OCI-LY7 (cell line): ENCODE data around the gene ZXDC. TPM values are rescaled to one million over a fixed set of nuclear protein-coding genes. Genes with fewer than 3 reads are reported as not detected.

Experiments
- BruUV-seq: library from RNA; stranded (reverse); fragments of 400-500 nt; replicated peaks from 2 replicates; lab custom pipeline; 2021; lab: Mats Ljungman, UMichigan
- CTCF ChIA-PET: fragments of 300-600 bp; sonication (Branson Sonifier 250); formaldehyde crosslinking; loops from one replicate; lab custom pipeline; 2022; ENCODE audit warnings: antibody characterized with exemption; ENCODE audit not compliant: unreplicated experiment; lab: Charles Lee
- POLR2A ChIA-PET: fragments of 300-600 bp; sonication (Branson Sonifier 250); formaldehyde crosslinking; loops from one replicate; lab custom pipeline; 2022; ENCODE audit warnings: antibody characterized with exemption; lab: Charles Lee
- DNase-seq: peaks from one replicate; pipeline ENCODE4 v3.0.0-alpha.2; 2015; ENCODE audit warnings: low spot score
- H2AFZ ChIP-seq: fragments of 200-600 bp; sonication (generic), shearing (Covaris generic); 2 replicates; pipeline ENCODE4 v1.6.1; 2014; ENCODE audit warnings: mild to moderate bottlenecking, antibody characterized with exemption, low read length, moderate library complexity
- H3K27ac ChIP-seq: fragments of 200-600 bp; sonication (generic); 2 replicates; pipeline ENCODE4 v1.5.1; 2014; ENCODE audit warnings: mixed run types, low read depth, mild to moderate bottlenecking, moderate library complexity, low read length, inconsistent platforms; ENCODE audit not compliant: poor library complexity, severe bottlenecking
- H3K36me3 ChIP-seq: fragments of 200-600 bp; sonication (generic); 2 replicates; pipeline ENCODE4 v1.6.1; 2014; ENCODE audit warnings: mild to moderate bottlenecking, antibody characterized with exemption, low read length, moderate library complexity, mixed read lengths; ENCODE audit not compliant: insufficient read depth
- H3K4me1 ChIP-seq: fragments of 200-600 bp; sonication (generic); 2 replicates; pipeline ENCODE4 v1.5.1; 2014; ENCODE audit warnings: mild to moderate bottlenecking, low read length; ENCODE audit not compliant: insufficient read depth, poor library complexity, severe bottlenecking
- H3K4me2 ChIP-seq: fragments of 200-600 bp; sonication (generic); 2 replicates; pipeline ENCODE4 v1.6.1; 2014; ENCODE audit warnings: mild to moderate bottlenecking, low read length
- H3K4me3 ChIP-seq: fragments of 200-600 bp; sonication (generic); 2 replicates; pipeline ENCODE4 v1.5.1; 2014; ENCODE audit warnings: mild to moderate bottlenecking, low read depth, low read length; ENCODE audit not compliant: poor library complexity, severe bottlenecking
- H3K79me2 ChIP-seq: fragments of 200-600 bp; sonication (generic); 2 replicates; pipeline ENCODE4 v1.6.1; 2016; ENCODE audit warnings: low read depth, mild to moderate bottlenecking, low read length, moderate library complexity, mixed read lengths; ENCODE audit not compliant: insufficient read depth
- H3K9me2 ChIP-seq: fragments of 200-600 bp; sonication (generic); 2 replicates; pipeline ENCODE4 v1.6.1; 2016; ENCODE audit warnings: mild to moderate bottlenecking, low read length, mixed read lengths; ENCODE audit not compliant: insufficient read depth
- H3K9me3 ChIP-seq: fragments of 200-600 bp; sonication (generic); 2 replicates; pipeline ENCODE4 v1.6.1; 2014; ENCODE audit warnings: mild to moderate bottlenecking, mixed run types, low read length, mixed read lengths
- H4K20me1 ChIP-seq: fragments of 200-600 bp; sonication (generic); 2 replicates; pipeline ENCODE4 v1.6.1; 2014; ENCODE audit warnings: mild to moderate bottlenecking, antibody characterized with exemption, low read length, moderate library complexity, mixed read lengths; ENCODE audit not compliant: insufficient read depth
- EZH2phosphoT487 ChIP-seq: fragments of 200-600 bp; sonication (generic); IDR thresholded peaks from 2 replicates; pipeline ENCODE4 v1.6.1; 2018; ENCODE audit warnings: low read depth, borderline replicate concordance, mild to moderate bottlenecking, mixed run types, antibody characterized with exemption, low read length, moderate library complexity, mixed read lengths
- intact Hi-C: fragments of 100-400 bp; cut with micrococcal nuclease; formaldehyde crosslinking; loops from one replicate; pipeline ENCODE4 v1.10.0; 2022; ENCODE audit not compliant: unreplicated experiment
- total RNA-seq, 2 experiments: library from RNA; depleted of rRNA in 1 of 2; stranded (reverse); fragments of >200 nt in 1 of 2; shearing (Covaris generic) in 1 of 2; gene quantifications; 2 replicates each; pipeline ENCODE4 v1.2.3, GENCODE V29; 2014 to 2022
- TF ChIP-seq, protein P1 (sequence below): fragments of 200-600 bp; sonication (generic); conservative IDR thresholded peaks from 2 replicates; pipeline ENCODE4 v1.5.1; 2014; ENCODE audit warnings: mild to moderate bottlenecking, antibody characterized with exemption, low read length, moderate library complexity, mixed read lengths

Gene ZXDC
- total RNA-seq, 2 experiments from 2014 or later, result 32.2 to 34.9 TPM

DNA sequence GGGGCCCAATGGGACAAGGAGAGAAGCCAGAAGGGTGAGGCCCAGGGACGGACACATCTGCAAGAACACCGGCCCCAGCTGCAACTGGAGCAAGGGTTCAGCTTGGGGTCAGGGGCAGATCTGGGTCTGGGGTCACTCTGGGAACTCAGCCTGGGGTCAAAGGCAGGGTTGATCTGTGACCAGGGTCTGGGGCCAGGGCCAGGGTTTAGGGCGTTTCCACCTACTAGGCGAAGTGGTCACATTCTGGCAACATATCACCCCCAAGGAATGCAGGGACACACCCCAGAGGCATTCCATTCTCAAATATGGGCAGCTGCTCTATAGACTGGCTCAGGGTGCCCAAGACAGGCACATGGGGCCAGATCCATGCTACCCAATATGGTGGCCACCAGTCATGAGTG is 32.9 kb upstream of the ZXDC start:
- TF ChIP-seq EZH2phosphoT487, result no peak
- TF ChIP-seq, protein P1, sequence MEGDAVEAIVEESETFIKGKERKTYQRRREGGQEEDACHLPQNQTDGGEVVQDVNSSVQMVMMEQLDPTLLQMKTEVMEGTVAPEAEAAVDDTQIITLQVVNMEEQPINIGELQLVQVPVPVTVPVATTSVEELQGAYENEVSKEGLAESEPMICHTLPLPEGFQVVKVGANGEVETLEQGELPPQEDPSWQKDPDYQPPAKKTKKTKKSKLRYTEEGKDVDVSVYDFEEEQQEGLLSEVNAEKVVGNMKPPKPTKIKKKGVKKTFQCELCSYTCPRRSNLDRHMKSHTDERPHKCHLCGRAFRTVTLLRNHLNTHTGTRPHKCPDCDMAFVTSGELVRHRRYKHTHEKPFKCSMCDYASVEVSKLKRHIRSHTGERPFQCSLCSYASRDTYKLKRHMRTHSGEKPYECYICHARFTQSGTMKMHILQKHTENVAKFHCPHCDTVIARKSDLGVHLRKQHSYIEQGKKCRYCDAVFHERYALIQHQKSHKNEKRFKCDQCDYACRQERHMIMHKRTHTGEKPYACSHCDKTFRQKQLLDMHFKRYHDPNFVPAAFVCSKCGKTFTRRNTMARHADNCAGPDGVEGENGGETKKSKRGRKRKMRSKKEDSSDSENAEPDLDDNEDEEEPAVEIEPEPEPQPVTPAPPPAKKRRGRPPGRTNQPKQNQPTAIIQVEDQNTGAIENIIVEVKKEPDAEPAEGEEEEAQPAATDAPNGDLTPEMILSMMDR, result no peak
- no peaks in the 10 kb centered on the region for H3K9me2 ChIP-seq
- no peaks in the 10 kb centered on the region for H3K4me1 ChIP-seq
- no peak overlapping the region for H3K4me2 ChIP-seq
- H3K36me3 ChIP-seq, result no peaks in the 10 kb centered on the region
- intact Hi-C loops, result no loop called here
- CTCF ChIA-PET, result no interaction called here
- POLR2A ChIA-PET, result no interaction called here
- H4K20me1 ChIP-seq, result no peaks in the 10 kb centered on the region
- no peak for DNase-seq
- H3K9me3 ChIP-seq, result no peaks in the 10 kb centered on the region
- H3K27ac ChIP-seq, result no peak overlapping the region
- BruUV-seq, result no TSS peak
- no peak overlapping the region for H3K4me3 ChIP-seq
- no peak overlapping the region for H2AFZ ChIP-seq
- H3K79me2 ChIP-seq, result no peaks in the 10 kb centered on the region

DNA sequence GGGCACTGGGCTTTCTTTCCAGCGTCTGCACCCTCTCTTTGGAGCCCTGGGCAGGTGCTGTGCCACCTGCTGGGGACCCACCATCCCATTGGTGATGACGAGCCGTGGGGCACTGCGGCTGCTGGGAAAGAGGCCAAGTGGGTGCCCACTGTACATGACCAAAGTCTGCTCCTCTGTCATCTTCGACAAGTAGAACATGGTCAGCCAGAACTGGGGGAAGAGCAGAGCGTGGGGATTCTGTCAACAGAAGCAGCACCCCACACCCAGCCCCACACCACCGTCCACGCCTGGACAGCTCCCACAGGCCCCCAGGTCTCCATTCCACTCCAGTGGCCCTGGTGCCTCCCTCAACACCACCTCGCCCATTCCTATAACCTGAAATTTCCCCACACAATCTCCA is 32.2 kb upstream of the ZXDC start:
- no TSS peak for BruUV-seq
- CTCF ChIA-PET, result no interaction called here
- intact Hi-C loops, result no loop called here

DNA sequence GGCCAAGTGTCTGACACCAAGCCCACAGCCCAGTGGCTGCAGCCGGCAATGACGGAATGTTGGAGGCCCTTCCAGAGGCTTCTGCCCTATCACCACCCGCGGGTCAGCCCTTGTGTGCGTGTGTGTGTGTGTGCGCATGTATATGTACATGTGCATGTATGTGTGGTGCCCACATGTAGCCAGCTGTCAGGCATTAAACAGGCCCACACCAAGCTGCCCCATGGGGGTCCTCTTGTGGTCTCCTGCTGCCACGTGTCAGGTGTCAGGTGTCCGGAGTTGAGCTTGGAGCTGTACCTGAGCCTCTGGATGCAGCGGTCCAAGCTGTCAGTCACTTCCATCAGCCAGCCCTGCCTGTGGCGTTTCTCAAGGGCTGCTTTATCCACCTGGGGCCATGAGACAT is 28.0 kb upstream of the ZXDC start:
- ChIA-PET POLR2A (no interaction called here), CTCF (no interaction called here)
- no peak overlapping the region for H3K4me2 ChIP-seq
- no peaks in the 10 kb centered on the region for H3K9me2 ChIP-seq
- TF ChIP-seq EZH2phosphoT487, result no peak
- TF ChIP-seq, protein P1, result no peak
- no peaks in the 10 kb centered on the region for H3K36me3 ChIP-seq
- BruUV-seq, result no TSS peak
- no peak overlapping the region for H3K27ac ChIP-seq
- no peak overlapping the region for H3K4me3 ChIP-seq
- H3K9me3 ChIP-seq, result no peaks in the 10 kb centered on the region
- peaks cover 15% of the 10 kb centered on the region for H3K4me1 ChIP-seq
- no peak for DNase-seq
- intact Hi-C loops, result no loop called here
- no peaks in the 10 kb centered on the region for H4K20me1 ChIP-seq
- H3K79me2 ChIP-seq, result no peaks in the 10 kb centered on the region
- H2AFZ ChIP-seq, result no peak overlapping the region

More for the DNA sequence above, 32.2 kb upstream of the ZXDC start:
- H3K27ac ChIP-seq, result no peak overlapping the region
- no peaks in the 10 kb centered on the region for H3K36me3 ChIP-seq
- no peaks in the 10 kb centered on the region for H3K9me3 ChIP-seq
- no peak overlapping the region for H2AFZ ChIP-seq
- no peaks in the 10 kb centered on the region for H4K20me1 ChIP-seq
- H3K9me2 ChIP-seq, result no peaks in the 10 kb centered on the region
- no peak overlapping the region for H3K4me3 ChIP-seq
- DNase-seq, result no peak
- H3K4me1 ChIP-seq, result no peaks in the 10 kb centered on the region
- TF ChIP-seq, protein P1, result no peak
- TF ChIP-seq EZH2phosphoT487, result no peak
- H3K4me2 ChIP-seq, result no peak overlapping the region
- no peaks in the 10 kb centered on the region for H3K79me2 ChIP-seq
- POLR2A ChIA-PET, result no interaction called here
